CD4-positive, alpha-beta memory T cell (primary cell): ENCODE measurements around the gene MMD. TPM values are rescaled to one million over a fixed set of nuclear protein-coding genes. Genes with fewer than 3 reads are reported as not detected.
A peak's percentile ranks its signal among the peaks of the same experiment; 100 is the strongest.
"Not testable (repeated sequence)": the region's sequence is repeated elsewhere in the genome, so short reads cannot be mapped to it uniquely, and the experiment has no call there.

Experiments
- CTCF ChIA-PET: fragments of 350-600 bp; sonication (Branson Sonifier 250); formaldehyde crosslinking; loops from one replicate; lab custom pipeline; 2021; ENCODE audit warnings: inconsistent platforms; ENCODE audit not compliant: partially characterized antibody; lab: Charles Lee
- POLR2A ChIA-PET: fragments of 350-600 bp; sonication (Branson Sonifier 250); formaldehyde crosslinking; loops from one replicate; lab custom pipeline; 2021; ENCODE audit not compliant: partially characterized antibody; lab: Charles Lee
- DNase-seq, 5 donors: peaks; one replicate each; pipeline versions ENCODE4 v3.0.0 to v3.0.0-alpha.2; 2020 to 2022; ENCODE audit warnings: mixed read lengths in 1 of 5
- H3K27ac ChIP-seq: one replicate; pipeline ENCODE4 v1.7.0; 2013; ENCODE audit warnings: low read depth, low read length
- H3K27me3 ChIP-seq: 2 replicates; pipeline ENCODE4 v1.7.0; 2013; ENCODE audit warnings: mild to moderate bottlenecking, low read length, moderate library complexity; ENCODE audit not compliant: insufficient read depth
- H3K36me3 ChIP-seq: 2 replicates; pipeline ENCODE4 v1.7.0; 2013; ENCODE audit warnings: mild to moderate bottlenecking, low read length, moderate library complexity; ENCODE audit not compliant: insufficient read depth
- H3K4me1 ChIP-seq: 2 replicates; pipeline ENCODE4 v1.7.0; 2013; ENCODE audit warnings: mild to moderate bottlenecking, low read length, moderate library complexity; ENCODE audit not compliant: insufficient read depth
- H3K4me3 ChIP-seq, 2 donors: one replicate each; pipeline ENCODE4 v1.7.0; 2013; ENCODE audit warnings: low read length in 2 of 2, mild to moderate bottlenecking in 1 of 2
- H3K9me3 ChIP-seq, 2 donors: one replicate each; pipeline ENCODE4 v1.7.0; 2013; ENCODE audit warnings: low read length in 2 of 2, control low read depth in 1 of 2; ENCODE audit not compliant: control insufficient read depth in 1 of 2
- H3K27ac Mint-ChIP-seq, 7 donors: one replicate each; pipeline ENCODE4 v1.8.0; 2020 to 2021; ENCODE audit warnings: mixed read lengths in 7 of 7, mild to moderate bottlenecking in 6 of 7, inconsistent platforms in 3 of 7, moderate library complexity in 3 of 7
- H3K27me3 Mint-ChIP-seq, 2 donors: one replicate each; pipeline ENCODE4 v1.8.0; 2020 to 2021; ENCODE audit warnings: mixed read lengths in 2 of 2
- H3K36me3 Mint-ChIP-seq, 2 donors: one replicate each; pipeline ENCODE4 v1.8.0; 2020 to 2021; ENCODE audit warnings: mixed read lengths in 2 of 2, inconsistent platforms in 1 of 2, mild to moderate bottlenecking in 1 of 2
- H3K4me1 Mint-ChIP-seq, 4 donors: one replicate each; pipeline ENCODE4 v1.8.0; 2020 to 2021; ENCODE audit warnings: mixed read lengths in 4 of 4, mild to moderate bottlenecking in 1 of 4
- H3K4me3 Mint-ChIP-seq, 8 donors: one replicate each; pipeline ENCODE4 v1.8.0; 2020 to 2021; ENCODE audit warnings: mixed read lengths in 8 of 8, mild to moderate bottlenecking in 7 of 8, moderate library complexity in 6 of 8, inconsistent platforms in 3 of 8
- H3K9me3 Mint-ChIP-seq, 8 donors: one replicate each; pipeline ENCODE4 v1.8.0; 2020 to 2021; ENCODE audit warnings: mixed read lengths in 8 of 8, mild to moderate bottlenecking in 5 of 8, inconsistent platforms in 3 of 8, moderate library complexity in 1 of 8
- intact Hi-C: fragments of 100-400 bp; cut with micrococcal nuclease; formaldehyde crosslinking; loops from one replicate; pipeline ENCODE4 v1.15.1; 2023
- polyA plus RNA-seq, 2 donors: library from polyadenylated mRNA; unstranded; fragments of 300-500 nt; fragmentation: Illumina TruSeq; gene quantifications; one replicate each; pipeline ENCODE4 v1.2.3, GENCODE V29; 2021
- total RNA-seq, 2 experiments: library from RNA; stranded (reverse); gene quantifications; one replicate each; pipeline ENCODE4 v1.2.3, GENCODE V29; 2021

MMD gene
- total and polyA plus RNA-seq, 4 experiments from 2014 or later, result 4.2 to 20.0 (median 9.2) TPM

DNA sequence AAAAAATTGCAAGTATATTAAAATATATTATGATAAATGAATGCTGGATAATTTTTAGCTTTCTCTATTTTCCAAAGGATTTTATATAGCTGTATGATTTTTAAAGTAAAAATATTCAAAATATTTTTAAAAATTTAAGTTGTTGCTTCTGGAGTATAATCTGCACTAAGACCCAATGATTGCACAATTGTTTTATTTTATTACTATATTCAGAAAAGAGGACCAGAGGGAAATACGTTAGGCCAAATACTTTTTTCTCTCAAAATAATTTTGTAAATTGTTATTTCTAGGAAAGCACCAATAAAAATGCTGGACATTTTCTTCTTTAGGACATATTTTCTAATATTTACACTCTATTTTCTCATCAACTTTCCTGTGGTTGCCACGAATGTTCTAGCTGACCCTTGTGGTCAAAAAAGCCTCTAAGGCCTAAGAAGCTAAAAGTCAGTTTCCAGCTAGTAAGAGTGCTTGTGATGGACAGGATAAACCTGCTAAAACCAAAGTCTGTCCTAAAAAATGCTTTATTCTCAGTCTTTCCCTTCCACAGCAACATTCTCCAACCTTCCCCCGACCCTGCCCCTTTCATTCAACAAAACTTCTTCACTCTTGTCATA is 31.2 kb downstream of the MMD start:
- DNase-seq, result no peak
- Mint-ChIP-seq H3K9me3 (no peaks in the 10 kb centered on the region), H3K36me3 (peaks cover 17 to 21% of the 10 kb centered on the region in 2 donors), H3K27me3 (no peaks in the 10 kb centered on the region), H3K4me1 (peaks cover 0 to 1% (median 0%) of the 10 kb centered on the region in 4 donors), H3K4me3 (no peak overlapping the region), H3K27ac (peak overlapping the region in 1 of 7 donors; percentile 28)
- no peak overlapping the region for H3K4me3 ChIP-seq
- intact Hi-C loops, result no loop called here
- POLR2A ChIA-PET, result no interaction called here
- no peaks in the 10 kb centered on the region for H3K4me1 ChIP-seq
- H3K9me3 ChIP-seq, result no peaks in the 10 kb centered on the region
- H3K36me3 ChIP-seq, result no peaks in the 10 kb centered on the region
- H3K27me3 ChIP-seq, result no peaks in the 10 kb centered on the region
- no peak overlapping the region for H3K27ac ChIP-seq
- CTCF ChIA-PET, result no interaction called here

GRCh38 chr17:55389715-55390114 is 31.9 kb downstream of the MMD start:
- H3K36me3 Mint-ChIP-seq, result peaks cover 11 to 15% of the 10 kb centered on the region in 2 donors
- H3K4me1 Mint-ChIP-seq, H3K27me3 Mint-ChIP-seq, DNase-seq, H3K27ac Mint-ChIP-seq, H3K36me3 ChIP-seq, H3K9me3 Mint-ChIP-seq, H3K4me3 ChIP-seq, H3K4me3 Mint-ChIP-seq, H3K27me3 ChIP-seq, H3K4me1 ChIP-seq, POLR2A ChIA-PET, intact Hi-C loops, H3K9me3 ChIP-seq, H3K27ac ChIP-seq: not testable (repeated sequence)
- CTCF ChIA-PET, result interaction anchor here (1.0 to 1.8 kb wide), 2 partner anchors 33 to 41 kb away, joined by 3 to 5 read pairs; no protein-coding TSS in a partner anchor

DNA sequence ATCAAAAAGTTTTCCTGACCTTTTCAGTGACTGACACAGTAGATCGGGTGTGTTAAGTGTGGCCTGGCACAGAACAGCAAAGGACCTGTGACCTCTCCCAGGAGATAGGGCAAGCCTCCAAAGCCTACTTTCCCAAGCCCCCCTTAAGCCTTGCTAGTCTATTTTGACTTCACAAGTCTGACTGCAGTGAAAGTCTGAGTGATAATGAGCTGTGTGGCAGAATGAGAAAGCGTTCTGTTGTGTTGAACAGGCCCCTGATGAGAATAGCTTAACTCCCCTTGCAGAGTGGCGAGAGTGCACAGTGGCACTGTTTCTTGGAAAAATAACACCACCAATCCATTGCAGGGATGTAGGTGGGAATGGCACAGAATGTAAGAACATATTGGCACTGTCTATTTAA is 32.8 kb downstream of the MMD start:
- Histone ChIP-seq H3K9me3 (no peaks in the 10 kb centered on the region), H3K4me1 (no peaks in the 10 kb centered on the region), H3K27ac (no peak overlapping the region), H3K4me3 (no peak overlapping the region), H3K36me3 (no peaks in the 10 kb centered on the region), H3K27me3 (no peaks in the 10 kb centered on the region)
- no peak overlapping the region for H3K4me3 Mint-ChIP-seq
- intact Hi-C loops, result no loop called here
- no peak overlapping the region for H3K27ac Mint-ChIP-seq
- CTCF ChIA-PET, result interaction anchor here (1.0 to 1.8 kb wide), 2 partner anchors 32 to 41 kb away, joined by 3 to 5 read pairs; no protein-coding TSS in a partner anchor
- H3K4me1 Mint-ChIP-seq, result peaks cover 0 to 1% (median 0%) of the 10 kb centered on the region in 4 donors
- H3K27me3 Mint-ChIP-seq, result no peaks in the 10 kb centered on the region
- H3K36me3 Mint-ChIP-seq, result peaks cover 5 to 8% of the 10 kb centered on the region in 2 donors
- no peak for DNase-seq
- POLR2A ChIA-PET, result no interaction called here
- no peaks in the 10 kb centered on the region for H3K9me3 Mint-ChIP-seq

DNA sequence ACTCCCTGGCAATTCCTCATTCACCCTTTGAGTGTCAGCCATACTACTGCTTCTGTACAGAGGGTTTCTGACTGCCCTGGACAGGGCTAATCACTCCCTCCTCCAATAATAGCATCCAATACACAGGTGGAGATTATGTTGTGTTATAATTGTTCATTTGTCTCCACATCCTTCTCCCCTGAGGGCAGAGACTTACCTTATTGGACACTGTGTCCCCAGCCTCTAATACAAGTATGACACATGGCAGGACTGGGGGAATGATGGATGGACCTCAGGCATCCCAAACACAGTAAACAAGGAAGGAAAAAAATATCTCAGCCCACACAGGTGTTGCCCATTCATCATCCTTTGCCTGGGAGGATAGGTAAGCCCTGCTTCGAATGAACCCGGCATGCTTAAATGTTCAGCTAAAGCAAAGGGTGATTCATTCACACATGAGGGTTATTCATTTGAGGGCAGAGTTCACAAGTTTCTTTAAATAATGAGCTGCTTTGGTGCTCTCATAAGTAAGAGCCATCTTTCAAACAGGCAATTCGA is 34.8 kb downstream of the MMD start:
- ChIA-PET POLR2A (no interaction called here), CTCF (no interaction called here)
- no peak overlapping the region for H3K27ac Mint-ChIP-seq
- Histone ChIP-seq H3K27me3 (no peaks in the 10 kb centered on the region), H3K4me1 (no peaks in the 10 kb centered on the region), H3K9me3 (no peaks in the 10 kb centered on the region), H3K27ac (no peak overlapping the region), H3K36me3 (no peaks in the 10 kb centered on the region), H3K4me3 (no peak overlapping the region)
- H3K9me3 Mint-ChIP-seq, result no peaks in the 10 kb centered on the region
- peaks cover 0 to 1% (median 0%) of the 10 kb centered on the region in 4 donors for H3K4me1 Mint-ChIP-seq
- intact Hi-C loops, result no loop called here
- H3K4me3 Mint-ChIP-seq, result no peak overlapping the region
- DNase-seq, result no peak
- H3K27me3 Mint-ChIP-seq, result peaks cover 0 to 2% of the 10 kb centered on the region in 2 donors
- H3K36me3 Mint-ChIP-seq, result no peaks in the 10 kb centered on the region

GRCh38 chr17:55384643-55385232 is 36.9 kb downstream of the MMD start:
- no peak overlapping the region for H3K27ac ChIP-seq
- no peak overlapping the region for H3K4me3 ChIP-seq
- no peaks in the 10 kb centered on the region for H3K9me3 ChIP-seq
- no peak overlapping the region for H3K4me3 Mint-ChIP-seq
- ChIA-PET CTCF (no interaction called here), POLR2A (no interaction called here)
- H3K36me3 Mint-ChIP-seq, result no peaks in the 10 kb centered on the region
- H3K27me3 Mint-ChIP-seq, result peaks cover 3 to 4% of the 10 kb centered on the region in 2 donors
- no peaks in the 10 kb centered on the region for H3K4me1 Mint-ChIP-seq
- no peak for DNase-seq
- no peaks in the 10 kb centered on the region for H3K27me3 ChIP-seq
- no peaks in the 10 kb centered on the region for H3K36me3 ChIP-seq
- intact Hi-C loops, result no loop called here
- H3K4me1 ChIP-seq, result no peaks in the 10 kb centered on the region
- peak overlapping the region in 1 of 7 donors; percentile 9 for H3K27ac Mint-ChIP-seq
- H3K9me3 Mint-ChIP-seq, result no peaks in the 10 kb centered on the region

DNA sequence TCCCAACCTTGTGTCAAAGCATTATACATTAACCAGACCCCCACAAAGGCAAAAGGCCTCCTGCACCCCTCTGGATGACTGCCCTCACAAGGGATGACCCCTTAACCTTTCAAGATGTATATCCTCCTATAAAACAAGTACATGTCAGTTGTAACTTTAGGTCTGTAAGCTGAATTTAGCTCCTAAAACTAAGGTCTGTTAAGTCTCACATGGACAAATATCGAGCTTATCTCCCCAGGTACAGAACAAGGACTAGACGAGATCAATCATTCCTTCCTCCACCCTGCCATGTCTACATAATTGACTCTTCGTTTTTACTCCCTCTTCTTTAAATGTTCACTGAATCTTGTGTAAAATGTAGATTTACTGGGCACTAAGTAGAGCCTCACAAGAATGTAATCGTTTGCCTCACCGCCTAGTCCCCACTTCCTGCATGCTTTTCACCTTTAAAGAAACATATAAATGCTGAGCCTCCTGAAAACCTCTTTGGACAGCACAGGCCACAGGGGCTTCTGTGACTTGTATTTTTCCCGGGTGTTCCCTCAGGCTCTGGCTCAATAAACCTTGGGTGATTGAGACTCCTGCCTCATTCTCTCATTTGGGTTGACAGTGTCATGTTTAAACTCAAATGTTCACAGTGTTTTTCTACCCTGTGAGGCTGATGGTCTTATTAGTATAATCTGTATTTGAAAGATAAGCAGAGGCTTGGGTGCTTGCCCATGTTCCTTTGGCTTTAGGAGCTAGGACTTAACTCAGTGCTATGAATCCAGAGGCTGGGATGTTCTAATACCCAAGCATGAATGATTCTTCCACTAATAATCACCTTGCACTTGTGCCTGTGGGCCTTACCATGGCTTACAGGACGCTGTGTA is 37.6 kb downstream of the MMD start:
- H3K27ac Mint-ChIP-seq, result no peak overlapping the region
- H3K36me3 Mint-ChIP-seq, result no peaks in the 10 kb centered on the region
- H3K4me1 ChIP-seq, result no peaks in the 10 kb centered on the region
- H3K9me3 Mint-ChIP-seq, result no peaks in the 10 kb centered on the region
- no peak overlapping the region for H3K4me3 Mint-ChIP-seq
- POLR2A ChIA-PET, result no interaction called here
- no peaks in the 10 kb centered on the region for H3K36me3 ChIP-seq
- H3K27me3 ChIP-seq, result no peaks in the 10 kb centered on the region
- no peak overlapping the region for H3K27ac ChIP-seq
- H3K9me3 ChIP-seq, result no peaks in the 10 kb centered on the region
- peaks cover 3 to 4% of the 10 kb centered on the region in 2 donors for H3K27me3 Mint-ChIP-seq
- no peak for DNase-seq
- H3K4me1 Mint-ChIP-seq, result no peaks in the 10 kb centered on the region
- CTCF ChIA-PET, result interaction anchor here (1.1 kb wide), 1 partner anchor 36 kb away, joined by 3 read pairs; no protein-coding TSS in a partner anchor
- H3K4me3 ChIP-seq, result no peak overlapping the region
- intact Hi-C loops, result no loop called here
